Panc1 (cell line): ENCODE measurements around the gene C1S.
"Not testable (repeated sequence)": the region's sequence is repeated elsewhere in the genome, so short reads cannot be mapped to it uniquely, and the experiment has no call there.

Source experiments
- CTCF ChIP-seq: fragments of 450-650 bp; IDR thresholded peaks from 2 replicates; pipeline ENCODE4 v1.5.1; 2017; ENCODE audit warnings: mild to moderate bottlenecking
- POLR2AphosphoS5 ChIP-seq: IDR thresholded peaks from 2 replicates; pipeline ENCODE4 v1.6.1; 2012; ENCODE audit warnings: mild to moderate bottlenecking, low read depth, low read length, moderate library complexity
- REST ChIP-seq, 2 experiments: IDR thresholded peaks; 2 replicates each; pipeline ENCODE4 v1.6.1; 2011 to 2012; ENCODE audit warnings: low read depth in 2 of 2, control low read depth in 1 of 2, low read length in 1 of 2, mild to moderate bottlenecking in 1 of 2, moderate library complexity in 1 of 2; ENCODE audit not compliant: insufficient read depth in 1 of 2

DNA sequence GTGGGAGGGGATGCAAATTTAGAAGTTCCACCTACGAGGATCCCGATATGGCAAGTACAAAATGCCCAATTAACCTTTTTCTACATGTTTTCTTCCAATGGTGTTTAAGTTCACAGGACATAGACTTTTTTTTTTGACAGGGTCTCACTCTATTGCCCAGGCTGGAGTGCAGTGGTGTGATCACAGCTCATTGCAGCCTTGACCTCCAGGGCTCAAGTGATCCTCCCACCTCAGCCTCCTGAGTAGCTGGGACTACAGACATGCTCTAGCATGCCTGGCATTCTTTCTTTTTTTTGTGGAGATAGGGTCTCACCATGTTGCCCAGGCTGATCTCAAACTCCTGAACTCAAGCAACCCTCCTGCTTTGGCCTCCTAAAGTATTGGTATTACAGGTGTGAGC, 4.8 kb upstream of the C1S start:
- not testable (repeated sequence) for TF ChIP-seq CTCF; REST (IDR thresholded peaks at IDR 0.05; ENCODE audit: insufficient read depth in 1 of 2, low read depth in 2 of 2, low read length in 1 of 2); POLR2AphosphoS5
